ENCODE measurements around the gene NUP133.
A peak's percentile ranks its signal among the peaks of the same experiment; 100 is the strongest.
"Not testable (repeated sequence)": the region's sequence is repeated elsewhere in the genome, so short reads cannot be mapped to it uniquely, and the experiment has no call there.

Gene NUP133

GRCh38 chr1:229448354-229448753, 59.8 kb downstream of the NUP133 start:
- DNase-seq: no peak

- no peak for DNase-seq
Observed at GRCh38 chr1:229447809-229448252, 60.3 kb downstream of the NUP133 start.

- DNase-seq: no peak
Observed at GRCh38 chr1:229445828-229446227, 62.3 kb downstream of the NUP133 start.

- no peak for DNase-seq
Observed at GRCh38 chr1:229440851-229441537, 67.1 kb downstream of the NUP133 start.

GRCh38 chr1:229438021-229438420, 70.1 kb downstream of the NUP133 start:
- no peak for DNase-seq

- no peak for DNase-seq
Observed at GRCh38 chr1:229437443-229437842, 70.7 kb downstream of the NUP133 start.

- no peak for DNase-seq
Observed at GRCh38 chr1:229436201-229436600, 71.9 kb downstream of the NUP133 start.

GRCh38 chr1:229434641-229435051, 73.5 kb downstream of the NUP133 start:
- no peak for DNase-seq

GRCh38 chr1:229434005-229434640, 74.0 kb downstream of the NUP133 start, which contains the start of gene ACTA1:
Gene ACTA1 (minus strand): TSS chr1:229434094. CDS start chr1:229433115, 979 bp downstream.
- DNase-seq: no peak

- no peak for DNase-seq
Observed at GRCh38 chr1:229433364-229434004, 74.7 kb downstream of the NUP133 start.

- no peak for DNase-seq
Observed at GRCh38 chr1:229432905-229433304, 75.2 kb downstream of the NUP133 start.

GRCh38 chr1:229432116-229432461, 76.1 kb downstream of the NUP133 start:
- no peak for DNase-seq

GRCh38 chr1:229431284-229432115, 76.6 kb downstream of the NUP133 start:
- DNase-seq: no peak

GRCh38 chr1:229430761-229431283, 77.3 kb downstream of the NUP133 start:
- DNase-seq: peak; percentile 51 to 53

- DNase-seq: no peak
Observed at GRCh38 chr1:229428256-229428655, 79.9 kb downstream of the NUP133 start.

- DNase-seq: no peak
Observed at GRCh38 chr1:229427572-229427971, 80.6 kb downstream of the NUP133 start.

GRCh38 chr1:229425564-229426159, 82.5 kb downstream of the NUP133 start:
- no peak for DNase-seq

GRCh38 chr1:229420765-229421164, 87.4 kb downstream of the NUP133 start:
- no peak for DNase-seq

GRCh38 chr1:229420224-229420623, 87.9 kb downstream of the NUP133 start:
- DNase-seq: no peak

- DNase-seq: not testable (repeated sequence)
Observed at GRCh38 chr1:229418586-229418985, 89.6 kb downstream of the NUP133 start.

GRCh38 chr1:229412810-229413209, 95.3 kb downstream of the NUP133 start:
- not testable (repeated sequence) for DNase-seq

- DNase-seq: no peak
Observed at GRCh38 chr1:229412056-229412455, 96.1 kb downstream of the NUP133 start.

Measured in stimulated activated CD4-positive, alpha-beta T cell treated with anti-CD3 and anti-CD28 coated beads, Interleukin-2, amount 100 ng/mL, for 24 hours (primary cell).